PC-3 (cell line): Measurements from ENCODE around the gene BCL7C. TPM values are rescaled to one million over a fixed set of nuclear protein-coding genes. Genes with fewer than 3 reads are reported as not detected.

ENCODE experiments used
- ATAC-seq: fragments of 200-7000 bp; cut with Tn5 transposase; 2 replicates; pipeline ENCODE4 v1.9.1; 2020; ENCODE audit warnings: mild to moderate bottlenecking, moderate library complexity
- BruUV-seq: library from RNA; stranded (reverse); fragments of 400-500 nt; replicated peaks from 2 replicates; lab custom pipeline; 2021; lab: Mats Ljungman, UMichigan
- CTCF ChIA-PET: fragments of 300-600 bp; sonication (Branson Sonifier 250); formaldehyde crosslinking; loops from one replicate; lab custom pipeline; 2022; ENCODE audit warnings: antibody characterized with exemption; lab: Charles Lee
- POLR2A ChIA-PET: fragments of 300-600 bp; sonication (Branson Sonifier 250); formaldehyde crosslinking; loops from one replicate; lab custom pipeline; 2022; ENCODE audit warnings: antibody characterized with exemption; ENCODE audit not compliant: unreplicated experiment; lab: Charles Lee
- DNase-seq: peaks from one replicate; pipeline ENCODE4 v3.0.0-alpha.2; 2015
- H2AFZ ChIP-seq: fragments of 300-600 bp; sonication (generic); 2 replicates; pipeline ENCODE4 v1.6.0; 2016; ENCODE audit warnings: antibody characterized with exemption, low read length
- H3F3A ChIP-seq: fragments of 300-600 bp; sonication (generic); one replicate; pipeline ENCODE4 v1.6.0; 2017; ENCODE audit warnings: antibody characterized with exemption, low read length, control low read depth, mild to moderate bottlenecking; ENCODE audit not compliant: unreplicated experiment
- H3K27ac ChIP-seq: fragments of 300-600 bp; sonication (generic); 2 replicates; pipeline ENCODE4 v1.5.1; 2016; ENCODE audit warnings: mild to moderate bottlenecking, low read length
- H3K27me3 ChIP-seq: fragments of 300-600 bp; sonication (generic); 2 replicates; pipeline ENCODE4 v1.6.1; 2016; ENCODE audit warnings: low read length, mixed read lengths
- H3K36me3 ChIP-seq: fragments of 300-600 bp; sonication (generic); 2 replicates; pipeline ENCODE4 v1.6.1; 2016; ENCODE audit warnings: low read depth, mixed run types, low read length, mixed read lengths
- H3K4me1 ChIP-seq: fragments of 300-600 bp; sonication (generic); 2 replicates; pipeline ENCODE4 v1.5.1; 2016; ENCODE audit warnings: low read length; ENCODE audit not compliant: insufficient read depth
- H3K4me2 ChIP-seq: fragments of 300-600 bp; sonication (generic); 2 replicates; pipeline ENCODE4 v1.6.0; 2016; ENCODE audit warnings: low read length
- H3K4me3 ChIP-seq: fragments of 300-600 bp; sonication (generic); 2 replicates; pipeline ENCODE4 v1.5.1; 2016; ENCODE audit warnings: mild to moderate bottlenecking, low read length, mixed read lengths
- H3K79me2 ChIP-seq: fragments of 300-600 bp; sonication (generic); 2 replicates; pipeline ENCODE4 v1.6.1; 2017; ENCODE audit warnings: low read length, mixed read lengths
- H3K9ac ChIP-seq: fragments of 300-600 bp; sonication (generic); 2 replicates; pipeline ENCODE4 v1.6.0; 2016; ENCODE audit warnings: mild to moderate bottlenecking, low read length
- H3K9me2 ChIP-seq: fragments of 300-600 bp; sonication (generic); replicated peaks from 2 replicates; pipeline ENCODE4 v1.6.1; 2016; ENCODE audit warnings: mixed run types, low read length, mixed read lengths
- H3K9me3 ChIP-seq: fragments of 300-600 bp; sonication (generic); 2 replicates; pipeline ENCODE4 v1.6.1; 2016; ENCODE audit warnings: low read length, mixed read lengths
- H4K20me1 ChIP-seq: fragments of 300-600 bp; sonication (generic); 2 replicates; pipeline ENCODE4 v1.6.1; 2016; ENCODE audit warnings: low read length, mixed read lengths
- CTCF ChIP-seq: fragments of 300-600 bp; sonication (generic); conservative IDR thresholded peaks from 2 replicates; pipeline ENCODE4 v1.5.1; 2017; ENCODE audit warnings: antibody characterized with exemption, low read depth, mild to moderate bottlenecking, low read length
- EZH2 ChIP-seq: fragments of 300-600 bp; sonication (generic); IDR thresholded peaks from one replicate; pipeline ENCODE4 v1.6.1; 2017; ENCODE audit warnings: antibody characterized with exemption, mild to moderate bottlenecking, low read length; ENCODE audit not compliant: unreplicated experiment
- EZH2phosphoT487 ChIP-seq: fragments of 300-600 bp; sonication (generic); IDR thresholded peaks from 2 replicates; pipeline ENCODE4 v1.6.1; 2018; ENCODE audit warnings: mild to moderate bottlenecking, antibody characterized with exemption, low read length, borderline replicate concordance
- intact Hi-C: fragments of 100-400 bp; cut with micrococcal nuclease; formaldehyde crosslinking; loops from 2 replicates; pipeline ENCODE4 v1.9.0; 2023
- total RNA-seq: library from RNA; depleted of rRNA; stranded (reverse); fragments of >200 nt; gene quantifications from 2 replicates; pipeline ENCODE4 v1.2.3, GENCODE V29; 2014

BCL7C gene
- total RNA-seq, 1 experiment from 2014 or later, result 75.6 TPM

GRCh38 chr16:30882429-30883310, 11.2 kb downstream of the BCL7C start:
- H3K36me3 ChIP-seq, result no peaks in the 10 kb centered on the region
- ATAC-seq, result no peak

GRCh38 chr16:30876867-30877266, 17.0 kb downstream of the BCL7C start:
- ATAC-seq (no peak), DNase-seq (no peak)
- H3F3A ChIP-seq, result no peaks in the 10 kb centered on the region
- H3K36me3 ChIP-seq, result no peaks in the 10 kb centered on the region
- H3K79me2 ChIP-seq, result peaks cover 21% of the 10 kb centered on the region
- BruUV-seq, result no TSS peak
- H3K4me3 ChIP-seq, result no peak overlapping the region; the same call in 1 of the 2 replicates
- ChIA-PET CTCF (no interaction called here), POLR2A (no interaction called here)
- TF ChIP-seq EZH2, result no peak
- no peak for TF ChIP-seq CTCF
- intact Hi-C loops, result no loop called here
- H3K4me1 ChIP-seq, result peaks cover 12% of the 10 kb centered on the region
- H3K9me2 ChIP-seq, result no peaks in the 10 kb centered on the region
- H3K4me2 ChIP-seq, result peak overlapping the region; percentile 96; the same call in 1 of the 2 replicates
- no peak overlapping the region for H2AFZ ChIP-seq
- no peak overlapping the region for H3K9ac ChIP-seq
- H3K27me3 ChIP-seq, result no peaks in the 10 kb centered on the region
- H3K27ac ChIP-seq, result no peak overlapping the region
- H3K9me3 ChIP-seq, result no peaks in the 10 kb centered on the region
- H4K20me1 ChIP-seq, result no peaks in the 10 kb centered on the region

More at GRCh38 chr16:30882429-30883310, 11.2 kb downstream of the BCL7C start:
- TF ChIP-seq EZH2phosphoT487 (no peak), EZH2 (no peak), CTCF (no peak)
- H3K4me3 ChIP-seq, result no peak overlapping the region
- no peak overlapping the region for H2AFZ ChIP-seq
- H3F3A ChIP-seq, result no peaks in the 10 kb centered on the region
- H3K9ac ChIP-seq, result no peak overlapping the region
- intact Hi-C loops, result no loop called here
- H3K9me3 ChIP-seq, result no peaks in the 10 kb centered on the region
- H3K4me1 ChIP-seq, result no peaks in the 10 kb centered on the region
- no TSS peak for BruUV-seq
- no peak for DNase-seq
- H3K27ac ChIP-seq, result no peak overlapping the region
- no peak overlapping the region for H3K4me2 ChIP-seq
- ChIA-PET POLR2A (no interaction called here), CTCF (no interaction called here)
- H3K9me2 ChIP-seq, result no peaks in the 10 kb centered on the region
- no peaks in the 10 kb centered on the region for H4K20me1 ChIP-seq
- no peaks in the 10 kb centered on the region for H3K79me2 ChIP-seq
- no peaks in the 10 kb centered on the region for H3K27me3 ChIP-seq
